Left ventricle myocardium inferior (tissue), 1 donor: ENCODE data around the gene RPL27A. TPM values are rescaled to one million over a fixed set of nuclear protein-coding genes. Genes with fewer than 3 reads are reported as not detected.

Experiments used
- DNase-seq: peaks from one replicate; pipeline ENCODE4 v3.0.0-alpha.2; 2020
- H3K27ac ChIP-seq: fragments of 200-600 bp; replicated peaks from 2 replicates; pipeline ENCODE4 v1.8.0; 2021
- H3K27me3 ChIP-seq: fragments of 200-600 bp; 2 replicates; pipeline ENCODE4 v1.8.0; 2021; ENCODE audit warnings: low read depth
- H3K36me3 ChIP-seq: fragments of 200-600 bp; 2 replicates; pipeline ENCODE4 v1.8.0; 2021
- H3K4me1 ChIP-seq: fragments of 200-600 bp; 2 replicates; pipeline ENCODE4 v1.8.0; 2021
- H3K4me3 ChIP-seq: fragments of 200-600 bp; 2 replicates; pipeline ENCODE4 v1.8.0; 2021; ENCODE audit warnings: mild to moderate bottlenecking, moderate library complexity
- H3K9me3 ChIP-seq: fragments of 200-600 bp; replicated peaks from 2 replicates; pipeline ENCODE4 v1.8.0; 2021
- CTCF ChIP-seq: fragments of 200-600 bp; IDR thresholded peaks from 2 replicates; pipeline ENCODE4 v1.8.0; 2021; ENCODE audit warnings: antibody characterized with exemption, mild to moderate bottlenecking, borderline replicate concordance
- intact Hi-C: fragments of 100-400 bp; cut with micrococcal nuclease; formaldehyde crosslinking; loops from one replicate; pipeline ENCODE4 v1.11.0; 2022
- total RNA-seq: library from RNA; stranded (reverse); fragmentation: NEBNext Ultra II Directional; extraction: Animal tissue kit (Norgen Biotek cat#: 25700); gene quantifications from one replicate; pipeline ENCODE4 v1.2.1, GENCODE V29; 2021
- donor health status: DM: no; HTN: yes; CAD: no; lungs with severe emphysema.

Gene RPL27A
- total RNA-seq, 1 donor from 2014 or later = 597 TPM

- no peak for TF ChIP-seq CTCF
- intact Hi-C loops = loop anchor here (5.0 kb wide), 2 partner anchors 123 to 273 kb away; partner anchors contain the start of gene TMEM9B
- DNase-seq = no peak
- H3K27ac ChIP-seq = no peak overlapping the region
- no peaks in the 10 kb centered on the region for H3K9me3 ChIP-seq
- H3K36me3 ChIP-seq = peaks cover 59% of the 10 kb centered on the region
- H3K4me1 ChIP-seq = peaks cover 27% of the 10 kb centered on the region
- peak overlapping the region; percentile 76 for H3K4me3 ChIP-seq
- H3K27me3 ChIP-seq = no peaks in the 10 kb centered on the region
Measured at GRCh38 chr11:8689726-8690255, 7.2 kb downstream of the RPL27A start.

- intact Hi-C loops = no loop called here
- H3K27me3 ChIP-seq = no peaks in the 10 kb centered on the region
- peaks cover 20% of the 10 kb centered on the region for H3K4me1 ChIP-seq
- no peak for TF ChIP-seq CTCF
- H3K9me3 ChIP-seq = no peaks in the 10 kb centered on the region
- H3K4me3 ChIP-seq = no peak overlapping the region
- peaks cover 59% of the 10 kb centered on the region for H3K36me3 ChIP-seq
- DNase-seq = no peak
- H3K27ac ChIP-seq = no peak overlapping the region
Measured at GRCh38 chr11:8690374-8691342, 8.1 kb downstream of the RPL27A start.

GRCh38 chr11:8691601-8692000, 9.0 kb downstream of the RPL27A start:
- no peak overlapping the region for H3K27ac ChIP-seq
- peaks cover 59% of the 10 kb centered on the region for H3K36me3 ChIP-seq
- no peak overlapping the region for H3K4me3 ChIP-seq
- no peaks in the 10 kb centered on the region for H3K27me3 ChIP-seq
- intact Hi-C loops = no loop called here
- H3K4me1 ChIP-seq = peaks cover 20% of the 10 kb centered on the region
- TF ChIP-seq CTCF = no peak
- DNase-seq = no peak
- H3K9me3 ChIP-seq = no peaks in the 10 kb centered on the region

- intact Hi-C loops = no loop called here
- TF ChIP-seq CTCF = no peak
- no peak for DNase-seq
- Histone ChIP-seq H3K9me3 (no peaks in the 10 kb centered on the region), H3K4me1 (peaks cover 18% of the 10 kb centered on the region), H3K27me3 (no peaks in the 10 kb centered on the region), H3K27ac (no peak overlapping the region), H3K4me3 (no peak overlapping the region), H3K36me3 (peaks cover 60% of the 10 kb centered on the region)
Measured at GRCh38 chr11:8692417-8692816, 9.8 kb downstream of the RPL27A start.

- TF ChIP-seq CTCF = no peak
- no peak for DNase-seq
- Histone ChIP-seq H3K27me3 (no peaks in the 10 kb centered on the region), H3K9me3 (no peaks in the 10 kb centered on the region), H3K27ac (no peak overlapping the region), H3K36me3 (peaks cover 64% of the 10 kb centered on the region), H3K4me3 (no peak overlapping the region), H3K4me1 (peaks cover 12% of the 10 kb centered on the region)
- intact Hi-C loops = no loop called here
Measured at GRCh38 chr11:8693010-8693551, 10.5 kb downstream of the RPL27A start.
